Activated CD4-positive, alpha-beta memory T cell treated with anti-CD3 and anti-CD28 coated beads, Interleukin-2, amount 10 ng/mL, durations not matched to agents 7 days and 5 days (primary cell): ENCODE results near the gene CFAP46. TPM values are rescaled to one million over a fixed set of nuclear protein-coding genes. Genes with fewer than 3 reads are reported as not detected.
"Not testable (repeated sequence)": the region's sequence is repeated elsewhere in the genome, so short reads cannot be mapped to it uniquely, and the experiment has no call there.

Source experiments
- CTCF ChIA-PET: fragments of 350-600 bp; sonication (Branson Sonifier 250); formaldehyde crosslinking; loops from one replicate; lab custom pipeline; 2021; ENCODE audit warnings: antibody characterized with exemption, inconsistent platforms; lab: Charles Lee
- POLR2A ChIA-PET: fragments of 350-600 bp; sonication (Branson Sonifier 250); formaldehyde crosslinking; loops from one replicate; lab custom pipeline; 2021; ENCODE audit warnings: antibody characterized with exemption; lab: Charles Lee
- DNase-seq: peaks from one replicate; pipeline ENCODE4 v3.0.0-alpha.2; 2020
- H3K27ac Mint-ChIP-seq: one replicate; pipeline ENCODE4 v1.8.0; 2021; ENCODE audit warnings: mild to moderate bottlenecking, mixed read lengths
- H3K27me3 Mint-ChIP-seq: one replicate; pipeline ENCODE4 v1.8.0; 2021; ENCODE audit warnings: mixed read lengths
- H3K36me3 Mint-ChIP-seq: one replicate; pipeline ENCODE4 v1.8.0; 2021; ENCODE audit warnings: low read depth, mixed read lengths
- H3K4me1 Mint-ChIP-seq: one replicate; pipeline ENCODE4 v1.8.0; 2021; ENCODE audit warnings: mixed read lengths
- H3K4me3 Mint-ChIP-seq: one replicate; pipeline ENCODE4 v1.8.0; 2021; ENCODE audit warnings: mild to moderate bottlenecking, mixed read lengths
- H3K9me3 Mint-ChIP-seq: one replicate; pipeline ENCODE4 v1.8.0; 2021; ENCODE audit warnings: mixed read lengths
- total RNA-seq, 2 experiments: library from RNA; stranded (reverse); gene quantifications; one replicate each; pipeline ENCODE4 v1.2.3, GENCODE V29; 2021

The CFAP46 gene
- total RNA-seq, 2 experiments from 2014 or later = not detected

DNA sequence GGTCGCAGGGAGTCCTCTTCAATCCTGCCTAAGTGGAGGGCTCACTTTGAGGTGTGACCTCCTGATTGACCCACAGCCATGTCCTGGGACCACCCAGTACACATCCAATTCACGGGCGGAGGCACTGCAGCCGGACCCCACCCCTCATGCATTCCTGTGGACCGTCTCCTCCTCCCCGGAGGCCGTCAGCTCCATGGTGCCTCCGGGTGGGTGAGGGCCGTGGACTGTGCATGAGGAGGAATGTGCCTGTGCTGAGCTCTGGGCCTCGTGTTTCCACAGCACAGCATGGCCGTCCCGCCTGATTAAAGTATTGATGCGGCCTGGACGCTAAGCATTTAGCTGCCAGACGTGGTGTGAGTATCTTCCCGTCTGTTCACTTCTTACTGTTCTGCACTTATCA is 52.8 kb downstream of the CFAP46 start:
- Mint-ChIP-seq H3K9me3 (no peaks in the 10 kb centered on the region), H3K36me3 (no peaks in the 10 kb centered on the region), H3K4me3 (no peak overlapping the region), H3K27me3 (peaks cover 11% of the 10 kb centered on the region), H3K27ac (no peak overlapping the region), H3K4me1 (no peaks in the 10 kb centered on the region)
- ChIA-PET POLR2A (no interaction called here), CTCF (no interaction called here)
- no peak for DNase-seq

GRCh38 chr10:132888898-132889490 is 53.4 kb downstream of the CFAP46 start:
- ChIA-PET CTCF (no interaction called here), POLR2A (no interaction called here)
- Mint-ChIP-seq H3K36me3 (no peaks in the 10 kb centered on the region), H3K4me3 (no peak overlapping the region), H3K27ac (no peak overlapping the region), H3K27me3 (peaks cover 6% of the 10 kb centered on the region), H3K4me1 (no peaks in the 10 kb centered on the region), H3K9me3 (no peaks in the 10 kb centered on the region)
- no peak for DNase-seq

DNA sequence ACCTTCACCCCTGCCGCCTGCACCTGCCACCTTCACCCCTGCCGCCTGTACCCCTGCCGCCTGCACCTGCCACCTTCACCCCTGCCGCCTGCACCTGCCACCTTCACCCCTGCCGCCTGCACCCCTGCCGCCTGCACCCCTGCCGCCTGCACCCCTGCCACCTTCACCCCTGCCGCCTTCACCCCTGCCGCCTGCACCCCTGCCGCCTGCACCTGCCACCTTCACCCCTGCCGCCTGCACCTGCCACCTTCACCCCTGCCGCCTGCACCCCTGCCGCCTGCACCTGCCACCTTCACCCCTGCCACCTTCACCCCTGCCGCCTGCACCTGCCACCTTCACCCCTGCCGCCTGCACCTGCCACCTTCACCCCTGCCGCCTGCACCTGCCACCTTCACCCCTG is 53.9 kb downstream of the CFAP46 start:
- H3K36me3 Mint-ChIP-seq, H3K9me3 Mint-ChIP-seq, H3K27ac Mint-ChIP-seq, CTCF ChIA-PET, POLR2A ChIA-PET, H3K4me1 Mint-ChIP-seq, H3K27me3 Mint-ChIP-seq, H3K4me3 Mint-ChIP-seq, DNase-seq: not testable (repeated sequence)

- Mint-ChIP-seq H3K27me3 (no peaks in the 10 kb centered on the region), H3K9me3 (no peaks in the 10 kb centered on the region), H3K36me3 (no peaks in the 10 kb centered on the region), H3K4me1 (no peaks in the 10 kb centered on the region), H3K27ac (no peak overlapping the region), H3K4me3 (no peak overlapping the region)
- POLR2A ChIA-PET = no interaction called here
- CTCF ChIA-PET = no interaction called here
- no peak for DNase-seq
Observed at GRCh38 chr10:132886211-132887099, 55.9 kb downstream of the CFAP46 start.

GRCh38 chr10:132885451-132886210 is 56.7 kb downstream of the CFAP46 start:
- ChIA-PET POLR2A (no interaction called here), CTCF (no interaction called here)
- no peak for DNase-seq
- Mint-ChIP-seq H3K36me3 (no peaks in the 10 kb centered on the region), H3K4me3 (no peak overlapping the region), H3K4me1 (no peaks in the 10 kb centered on the region), H3K27me3 (no peaks in the 10 kb centered on the region), H3K27ac (no peak overlapping the region), H3K9me3 (no peaks in the 10 kb centered on the region)

DNA sequence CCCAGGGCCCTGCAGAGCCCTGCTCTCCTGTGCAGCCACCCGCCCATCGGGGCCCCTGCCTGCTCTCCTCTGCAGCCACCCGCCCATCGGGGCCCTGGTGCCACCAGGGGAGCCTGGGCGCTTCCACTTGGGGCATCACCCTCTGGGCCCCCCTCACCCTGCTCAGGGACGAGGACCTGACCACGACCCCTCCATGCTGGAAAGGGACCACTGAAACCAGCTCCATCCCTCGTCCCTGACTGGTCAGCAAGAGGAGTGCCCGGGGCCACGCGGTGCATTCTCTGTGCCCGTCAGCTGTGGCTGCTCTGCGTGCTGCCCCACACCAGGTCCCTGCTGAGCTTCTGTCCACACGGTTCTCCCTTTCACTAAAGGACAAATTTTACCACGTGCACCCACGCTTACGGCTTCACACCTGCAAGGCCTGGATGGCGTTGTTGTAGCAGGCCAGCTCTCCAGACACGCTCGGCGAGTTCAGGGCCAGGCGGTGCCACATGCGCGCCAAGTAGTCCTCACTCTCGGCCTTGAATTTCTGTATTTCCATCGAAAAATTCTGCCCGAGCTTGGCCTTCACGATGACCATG is 57.6 kb downstream of the CFAP46 start:
- Mint-ChIP-seq H3K27ac (no peak overlapping the region), H3K4me1 (no peaks in the 10 kb centered on the region), H3K27me3 (no peaks in the 10 kb centered on the region), H3K9me3 (no peaks in the 10 kb centered on the region), H3K36me3 (no peaks in the 10 kb centered on the region), H3K4me3 (no peak overlapping the region)
- POLR2A ChIA-PET = no interaction called here
- CTCF ChIA-PET = no interaction called here
- DNase-seq = no peak

- POLR2A ChIA-PET = no interaction called here
Observed at GRCh38 chr10:132884041-132884440, 58.3 kb downstream of the CFAP46 start.

DNA sequence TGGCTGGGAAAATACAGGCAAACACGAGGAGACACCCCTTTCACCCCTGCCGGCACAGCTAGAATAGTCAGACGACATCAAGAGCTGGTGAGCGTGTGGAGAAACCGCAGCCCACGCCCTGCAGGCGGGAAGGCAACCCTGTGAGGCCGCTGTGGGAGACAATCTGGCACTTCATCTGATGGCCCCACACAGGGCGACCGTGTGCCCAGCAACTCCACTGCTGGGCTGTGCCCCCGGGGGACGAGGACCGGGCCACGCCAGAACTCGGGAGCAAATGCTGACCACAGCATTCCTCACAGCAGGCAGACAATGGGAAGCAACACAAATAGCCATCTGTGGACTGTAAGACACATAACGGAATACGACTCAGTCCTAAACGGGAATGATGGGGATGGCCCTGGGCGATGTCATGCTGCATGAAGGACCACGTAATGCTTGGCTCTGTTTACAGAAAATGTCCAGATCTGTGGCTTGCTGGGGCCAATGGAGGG is 58.9 kb downstream of the CFAP46 start:
- DNase-seq = no peak
- CTCF ChIA-PET = no interaction called here
- Mint-ChIP-seq H3K27ac (no peak overlapping the region), H3K4me3 (no peak overlapping the region), H3K9me3 (no peaks in the 10 kb centered on the region), H3K36me3 (no peaks in the 10 kb centered on the region), H3K27me3 (no peaks in the 10 kb centered on the region), H3K4me1 (no peaks in the 10 kb centered on the region)
- POLR2A ChIA-PET = no interaction called here

More at GRCh38 chr10:132884041-132884440, 58.3 kb downstream of the CFAP46 start:
- no peaks in the 10 kb centered on the region for H3K27me3 Mint-ChIP-seq
- no peak for DNase-seq
- no peaks in the 10 kb centered on the region for H3K9me3 Mint-ChIP-seq
- CTCF ChIA-PET = no interaction called here
- no peaks in the 10 kb centered on the region for H3K4me1 Mint-ChIP-seq
- H3K4me3 Mint-ChIP-seq = no peak overlapping the region
- no peaks in the 10 kb centered on the region for H3K36me3 Mint-ChIP-seq
- no peak overlapping the region for H3K27ac Mint-ChIP-seq

GRCh38 chr10:132882069-132882951 is 60.1 kb downstream of the CFAP46 start:
- no peak overlapping the region for H3K27ac Mint-ChIP-seq
- H3K4me1 Mint-ChIP-seq = no peaks in the 10 kb centered on the region
- POLR2A ChIA-PET = no interaction called here
- no peaks in the 10 kb centered on the region for H3K36me3 Mint-ChIP-seq
- H3K27me3 Mint-ChIP-seq = no peaks in the 10 kb centered on the region
- H3K4me3 Mint-ChIP-seq = no peak overlapping the region
- H3K9me3 Mint-ChIP-seq = no peaks in the 10 kb centered on the region
- no peak for DNase-seq
- CTCF ChIA-PET = no interaction called here

DNA sequence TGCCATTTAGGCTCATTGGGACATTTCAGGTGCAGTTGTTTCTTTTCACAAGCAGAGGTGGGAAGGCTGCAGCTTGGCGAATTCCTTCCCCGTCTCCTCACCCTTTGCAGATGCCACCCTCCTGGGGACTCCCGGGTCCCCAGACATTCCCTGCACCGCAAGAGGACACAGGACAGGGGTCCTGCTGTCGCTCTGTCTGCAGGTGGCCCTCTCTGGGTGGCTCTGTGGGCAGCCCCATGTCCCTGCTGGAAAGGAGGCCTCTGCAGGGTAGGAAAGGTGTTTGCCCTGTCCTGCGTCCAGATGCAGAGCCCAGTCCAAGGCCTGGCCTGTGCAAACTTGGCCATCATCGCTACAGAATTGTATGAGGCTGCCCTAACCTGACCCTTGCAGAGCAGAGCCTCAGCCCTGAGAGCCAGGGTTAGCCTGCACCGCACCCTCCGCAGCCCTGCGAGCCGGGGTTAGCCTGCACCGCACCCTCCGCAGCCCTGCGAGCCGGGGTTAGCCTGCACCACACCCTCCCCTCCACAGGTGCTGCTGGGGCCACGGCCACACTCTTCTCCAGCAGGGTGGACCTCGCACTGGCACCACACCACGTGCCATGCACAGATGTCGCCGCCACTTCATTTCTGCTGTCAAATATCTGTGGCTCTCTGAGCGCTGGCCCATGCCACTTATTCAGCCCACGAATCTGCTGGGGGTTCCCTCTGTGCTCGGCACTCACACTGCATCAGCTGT is 61.0 kb downstream of the CFAP46 start:
- Mint-ChIP-seq H3K9me3 (no peaks in the 10 kb centered on the region), H3K4me1 (no peaks in the 10 kb centered on the region), H3K4me3 (no peak overlapping the region), H3K36me3 (no peaks in the 10 kb centered on the region), H3K27me3 (no peaks in the 10 kb centered on the region), H3K27ac (no peak overlapping the region)
- POLR2A ChIA-PET = no interaction called here
- CTCF ChIA-PET = no interaction called here
- no peak for DNase-seq

DNA sequence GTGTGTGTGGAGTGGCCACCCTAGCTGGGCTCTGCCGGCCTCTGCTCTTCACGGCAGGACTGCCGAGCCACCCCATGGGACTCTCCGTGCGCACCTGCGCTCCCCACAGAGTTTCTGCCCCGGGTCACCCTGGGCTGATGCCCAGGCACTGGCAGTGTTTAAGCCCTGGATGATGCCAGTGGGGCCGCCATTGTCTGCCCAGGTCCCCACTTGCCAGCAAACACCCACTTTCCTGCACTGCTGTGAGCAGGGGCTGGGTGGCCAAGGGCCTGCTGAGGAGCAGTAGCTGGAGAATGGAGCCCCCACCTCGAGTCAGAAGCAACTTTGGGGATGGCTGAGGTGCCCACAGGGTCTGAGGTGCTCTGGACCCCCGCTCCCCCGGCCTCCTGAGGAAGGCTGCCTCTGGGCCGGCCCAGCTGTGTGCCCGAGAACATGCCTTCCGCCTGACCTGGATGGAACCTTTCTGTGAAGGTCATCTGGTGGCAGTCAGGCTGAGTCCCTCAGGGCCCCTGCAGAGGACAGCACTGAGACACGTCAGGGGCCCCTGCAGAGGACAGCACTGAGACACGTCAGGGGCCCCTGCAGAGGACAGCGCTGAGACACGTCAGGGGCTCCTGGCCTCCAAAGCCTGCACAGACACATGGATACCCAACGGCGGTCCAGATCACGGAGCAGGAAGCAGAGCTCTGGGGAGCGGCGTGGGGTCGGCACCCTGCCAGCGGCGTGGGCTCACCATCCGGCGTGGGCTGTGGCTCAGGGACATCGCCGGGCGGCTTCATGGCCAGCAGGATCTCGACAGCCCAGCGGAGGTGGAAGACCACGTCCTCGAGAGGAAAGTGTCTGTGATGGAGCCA is 62.0 kb downstream of the CFAP46 start:
- Mint-ChIP-seq H3K27me3 (no peaks in the 10 kb centered on the region), H3K27ac (no peak overlapping the region), H3K9me3 (no peaks in the 10 kb centered on the region), H3K36me3 (no peaks in the 10 kb centered on the region), H3K4me1 (no peaks in the 10 kb centered on the region), H3K4me3 (no peak overlapping the region)
- POLR2A ChIA-PET = no interaction called here
- CTCF ChIA-PET = no interaction called here
- DNase-seq = no peak
